Natural killer cell (primary cell): Measurements from ENCODE around the gene CCDC32. TPM values are rescaled to one million over a fixed set of nuclear protein-coding genes. Genes with fewer than 3 reads are reported as not detected.
A peak's percentile ranks its signal among the peaks of the same experiment; 100 is the strongest.
"Not testable (repeated sequence)": the region's sequence is repeated elsewhere in the genome, so short reads cannot be mapped to it uniquely, and the experiment has no call there.

Experiments used
- ATAC-seq, 3 donors: fragments of 150-1000 bp in 2 of 3; fragments of 200-7000 bp in 1 of 3; cut with Tn5 transposase; 1 replicate in 1 of 3; 2 replicates in 2 of 3; pipeline ENCODE4 v1.10.0; 2021; ENCODE audit warnings: mild to moderate bottlenecking in 2 of 3, moderate library complexity in 2 of 3
- DNase-seq, 2 donors: peaks; one replicate each; pipeline versions ENCODE4 v3.0.0 to v3.0.0-alpha.2; 2013 to 2021; ENCODE audit warnings: mixed read lengths in 1 of 2
- H3K27ac ChIP-seq: one replicate; pipeline ENCODE4 v1.5.1; 2013; ENCODE audit warnings: mild to moderate bottlenecking, low read length
- H3K27me3 ChIP-seq: one replicate; pipeline ENCODE4 v1.6.1; 2013; ENCODE audit warnings: low read length; ENCODE audit not compliant: control insufficient read depth, insufficient read depth
- H3K36me3 ChIP-seq: one replicate; pipeline ENCODE4 v1.6.1; 2013; ENCODE audit warnings: low read length; ENCODE audit not compliant: control insufficient read depth, insufficient read depth
- H3K4me1 ChIP-seq: one replicate; pipeline ENCODE4 v1.6.1; 2013; ENCODE audit warnings: low read length; ENCODE audit not compliant: control insufficient read depth, insufficient read depth
- H3K4me3 ChIP-seq: one replicate; pipeline ENCODE4 v1.5.1; 2013; ENCODE audit warnings: low read length
- H3K9me3 ChIP-seq: one replicate; pipeline ENCODE4 v1.6.1; 2013; ENCODE audit warnings: low read length; ENCODE audit not compliant: control insufficient read depth, insufficient read depth
- H3K27ac Mint-ChIP-seq, 2 donors: one replicate each; pipeline ENCODE4 v1.8.0; 2022; ENCODE audit warnings: mild to moderate bottlenecking in 2 of 2, mixed read lengths in 2 of 2, moderate library complexity in 1 of 2
- H3K27me3 Mint-ChIP-seq, 2 donors: one replicate each; pipeline ENCODE4 v1.8.0; 2022; ENCODE audit warnings: low read depth in 2 of 2, mixed read lengths in 2 of 2
- H3K36me3 Mint-ChIP-seq: one replicate; pipeline ENCODE4 v1.8.0; 2022; ENCODE audit warnings: mixed read lengths
- H3K4me1 Mint-ChIP-seq, 2 donors: one replicate each; pipeline ENCODE4 v1.8.0; 2022; ENCODE audit warnings: mixed read lengths in 2 of 2
- H3K4me3 Mint-ChIP-seq: one replicate; pipeline ENCODE4 v1.8.0; 2022; ENCODE audit warnings: mild to moderate bottlenecking, moderate library complexity, mixed read lengths
- H3K9me3 Mint-ChIP-seq, 2 donors: one replicate each; pipeline ENCODE4 v1.8.0; 2022; ENCODE audit warnings: mixed read lengths in 2 of 2
- CTCF ChIP-seq: fragments of 200-600 bp; IDR thresholded peaks from one replicate; pipeline ENCODE4 v1.8.0; 2022; ENCODE audit warnings: antibody characterized with exemption
- WGBS: methylation state at CpG from one replicate; pipeline ENCODE4 v1.1.7; 2013; ENCODE audit warnings: missing lambda C conversion rate; ENCODE audit not compliant: insufficient coverage; 5-methylcytosine and 5-hydroxymethylcytosine counted together
- intact Hi-C: fragments of 100-400 bp; cut with micrococcal nuclease; formaldehyde crosslinking; loops from one replicate; pipeline ENCODE4 v1.14.2; 2022
- total RNA-seq, 4 donors: library from RNA; stranded (reverse); fragments of 120-200 nt in 1 of 4; gene quantifications; one replicate each; pipeline versions ENCODE4 v1.2.3 to v1.2.4, GENCODE V29; 2013 to 2022

The CCDC32 gene
- total RNA-seq, 3 donors from 2014 or later (not counting 1 experiment from before 2014, with no cell fraction given), result 34.2 to 43.7 (median 37.4) TPM

- peaks cover 0 to 6% of the 10 kb centered on the region in 2 donors for H3K27me3 Mint-ChIP-seq
- peaks cover 28 to 30% of the 10 kb centered on the region in 2 donors for H3K4me1 Mint-ChIP-seq
- DNase-seq (no peak), ATAC-seq (no peak)
- no peaks in the 10 kb centered on the region for H3K9me3 Mint-ChIP-seq
- Histone ChIP-seq H3K4me3 (no peak overlapping the region), H3K27ac (no peak overlapping the region), H3K36me3 (no peaks in the 10 kb centered on the region), H3K27me3 (no peaks in the 10 kb centered on the region), H3K9me3 (no peaks in the 10 kb centered on the region), H3K4me1 (peaks cover 9% of the 10 kb centered on the region)
- WGBS, result 88% methylated on average over 10 of the region's 12 CpGs
- intact Hi-C loops, result loop anchor here (5.0 kb wide), 1 partner anchor 187 kb away; no protein-coding TSS in a partner anchor
- H3K27ac Mint-ChIP-seq, result peak overlapping the region in 1 of 2 donors; percentile 75
- no peaks in the 10 kb centered on the region for H3K36me3 Mint-ChIP-seq
- peak overlapping the region; percentile 89 for H3K4me3 Mint-ChIP-seq
- TF ChIP-seq CTCF, result no peak
Observed at GRCh38 chr15:40590667-40591050, 25.8 kb upstream of the CCDC32 start.

- Mint-ChIP-seq H3K4me3 (no peak overlapping the region), H3K27me3 (peaks cover 0 to 3% of the 10 kb centered on the region in 2 donors), H3K27ac (no peak overlapping the region), H3K36me3 (no peaks in the 10 kb centered on the region), H3K4me1 (no peaks in the 10 kb centered on the region), H3K9me3 (no peaks in the 10 kb centered on the region)
- H3K27ac ChIP-seq, result no peak overlapping the region
- no peaks in the 10 kb centered on the region for H3K27me3 ChIP-seq
- 17% methylated on average over 2 of the region's 2 CpGs for WGBS
- TF ChIP-seq CTCF, result no peak
- no peak overlapping the region for H3K4me3 ChIP-seq
- DNase-seq (no peak), ATAC-seq (no peak)
- no peaks in the 10 kb centered on the region for H3K36me3 ChIP-seq
- no peaks in the 10 kb centered on the region for H3K9me3 ChIP-seq
- H3K4me1 ChIP-seq, result no peaks in the 10 kb centered on the region
- intact Hi-C loops, result no loop called here
Observed at GRCh38 chr15:40584191-40584590, 19.3 kb upstream of the CCDC32 start.

GRCh38 chr15:40582726-40583246 lies 17.9 kb upstream of the CCDC32 start:
- H3K36me3 Mint-ChIP-seq, result no peaks in the 10 kb centered on the region
- Histone ChIP-seq H3K4me3 (no peak overlapping the region), H3K27me3 (no peaks in the 10 kb centered on the region), H3K9me3 (no peaks in the 10 kb centered on the region), H3K27ac (no peak overlapping the region), H3K4me1 (no peaks in the 10 kb centered on the region), H3K36me3 (no peaks in the 10 kb centered on the region)
- TF ChIP-seq CTCF, result no peak
- intact Hi-C loops, result no loop called here
- peaks cover 0 to 3% of the 10 kb centered on the region in 2 donors for H3K27me3 Mint-ChIP-seq
- DNase-seq (peak in 1 of 2 donors; percentile 32), ATAC-seq (no peak)
- no peaks in the 10 kb centered on the region for H3K9me3 Mint-ChIP-seq
- no peak overlapping the region for H3K27ac Mint-ChIP-seq
- H3K4me3 Mint-ChIP-seq, result peak overlapping the region; percentile 42
- WGBS, result 91% methylated on average over 8 of the region's 8 CpGs
- no peaks in the 10 kb centered on the region for H3K4me1 Mint-ChIP-seq

- H3K27me3 ChIP-seq, H3K9me3 Mint-ChIP-seq, H3K4me1 Mint-ChIP-seq, H3K27ac Mint-ChIP-seq, H3K27me3 Mint-ChIP-seq, H3K4me1 ChIP-seq, H3K4me3 Mint-ChIP-seq, ATAC-seq, H3K9me3 ChIP-seq, H3K36me3 Mint-ChIP-seq, H3K4me3 ChIP-seq, intact Hi-C loops, DNase-seq, H3K27ac ChIP-seq, H3K36me3 ChIP-seq: not testable (repeated sequence)
- 43% methylated on average over 2 of the region's 2 CpGs for WGBS
Observed at GRCh38 chr15:40581796-40582195, 17.0 kb upstream of the CCDC32 start.
